ENCODE results near the gene YDJC. TPM values are rescaled to one million over a fixed set of nuclear protein-coding genes. Genes with fewer than 3 reads are reported as not detected.
"Not testable (repeated sequence)": the region's sequence is repeated elsewhere in the genome, so short reads cannot be mapped to it uniquely, and the experiment has no call there.

The YDJC gene
- polyA plus RNA-seq, 3 donors, result 8.7 to 11.0 (median 9.3) TPM

DNA sequence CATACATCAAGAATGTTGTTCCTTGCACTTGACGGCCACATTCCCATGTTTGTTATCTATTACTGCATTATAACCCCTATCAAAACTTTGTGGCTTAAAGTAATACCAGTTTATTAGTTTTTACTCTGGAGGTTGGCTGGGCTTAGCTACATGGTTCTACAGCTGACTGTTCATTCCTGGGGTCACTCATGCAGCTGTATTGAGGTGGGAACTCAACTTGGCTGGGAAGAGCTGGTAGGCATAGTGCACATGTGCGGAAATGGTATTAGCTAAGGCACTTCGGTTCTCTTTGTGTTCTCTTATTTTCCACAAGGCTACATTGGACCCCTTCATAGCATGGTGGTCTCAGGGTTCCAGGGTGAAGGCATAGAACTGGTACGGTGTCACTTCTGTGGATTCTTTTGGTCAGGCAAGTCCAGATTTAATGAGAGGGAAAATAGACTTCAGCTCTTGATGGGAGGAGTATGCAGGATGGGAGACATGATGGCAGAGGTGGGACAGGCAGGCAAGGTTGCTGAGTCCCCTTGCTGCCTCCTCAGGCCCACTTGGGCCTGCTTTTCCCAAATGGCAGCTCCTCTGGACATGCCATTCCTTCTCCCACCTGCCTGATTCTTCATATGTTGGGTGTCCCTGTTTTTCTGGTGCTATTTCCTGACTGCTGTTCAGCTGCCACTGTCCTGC, 16.1 kb downstream of the YDJC start:
- DNase-seq (ENCODE audit: low read depth in 3 of 3, low spot score in 2 of 3), result no peak

GRCh38 chr22:21612858-21613257, 17.0 kb downstream of the YDJC start:
- no peak for DNase-seq (ENCODE audit: low read depth in 3 of 3, low spot score in 2 of 3)

GRCh38 chr22:21611210-21611977, 18.4 kb downstream of the YDJC start:
- DNase-seq (ENCODE audit: low read depth in 3 of 3, low spot score in 2 of 3), result no peak

- DNase-seq (ENCODE audit: low read depth in 3 of 3, low spot score in 2 of 3), result not testable (repeated sequence)
Measured at GRCh38 chr22:21609556-21610157, 20.2 kb downstream of the YDJC start.

DNA sequence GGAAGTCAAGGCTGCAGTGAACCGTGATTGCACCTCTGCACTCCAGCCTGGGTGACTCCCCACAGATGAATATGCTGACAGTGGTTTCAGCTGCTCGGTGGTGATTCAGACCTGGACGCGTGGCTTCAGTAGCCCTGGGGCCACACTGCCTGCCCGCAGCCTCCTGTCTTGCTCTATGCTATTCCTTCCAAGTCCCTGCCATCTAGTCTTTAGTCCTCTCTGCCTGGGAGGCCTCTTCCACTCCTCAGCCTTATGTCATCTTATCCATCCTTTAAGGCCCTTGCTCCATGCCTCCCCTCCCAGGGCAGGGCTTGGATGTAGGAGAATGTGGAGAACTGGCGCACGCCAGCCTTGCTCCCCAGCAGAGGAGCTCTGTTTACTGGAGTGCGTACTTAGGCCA, 23.0 kb downstream of the YDJC start:
- no peak for DNase-seq (ENCODE audit: low read depth in 3 of 3, low spot score in 2 of 3)

DNA sequence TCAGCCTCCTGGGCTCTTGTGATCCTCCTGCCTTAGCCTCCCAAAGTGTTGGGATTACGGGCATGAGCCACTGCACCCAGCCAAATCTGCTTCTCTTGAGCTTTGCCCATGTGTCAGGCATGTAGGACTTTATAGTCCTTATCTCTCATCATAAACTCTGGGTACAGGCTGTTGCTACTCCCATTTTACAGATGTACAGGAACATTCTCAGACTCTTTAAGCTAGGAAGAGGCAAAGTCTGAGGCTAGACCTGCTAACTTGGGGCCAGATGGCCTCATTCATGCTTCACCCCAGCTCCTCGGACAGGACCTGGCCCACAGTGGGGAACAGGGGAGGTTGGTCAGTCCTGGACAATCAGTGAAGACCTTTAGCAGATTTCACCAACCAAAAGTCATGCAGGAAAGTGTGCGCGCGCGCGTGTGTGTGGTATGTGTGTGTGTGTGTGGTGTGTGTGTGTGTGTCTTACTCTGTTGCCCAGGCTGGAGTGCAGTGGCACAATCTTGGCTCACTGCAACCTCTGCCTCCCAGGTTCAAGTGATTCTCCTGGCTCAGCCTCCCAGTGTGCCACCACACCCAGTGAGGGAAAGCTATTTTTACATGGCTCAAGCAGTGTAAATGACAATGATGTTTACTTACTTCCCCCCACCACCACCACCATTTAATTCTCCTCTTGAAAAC, 23.8 kb downstream of the YDJC start:
- DNase-seq (ENCODE audit: low read depth in 3 of 3, low spot score in 2 of 3), result no peak

DNA sequence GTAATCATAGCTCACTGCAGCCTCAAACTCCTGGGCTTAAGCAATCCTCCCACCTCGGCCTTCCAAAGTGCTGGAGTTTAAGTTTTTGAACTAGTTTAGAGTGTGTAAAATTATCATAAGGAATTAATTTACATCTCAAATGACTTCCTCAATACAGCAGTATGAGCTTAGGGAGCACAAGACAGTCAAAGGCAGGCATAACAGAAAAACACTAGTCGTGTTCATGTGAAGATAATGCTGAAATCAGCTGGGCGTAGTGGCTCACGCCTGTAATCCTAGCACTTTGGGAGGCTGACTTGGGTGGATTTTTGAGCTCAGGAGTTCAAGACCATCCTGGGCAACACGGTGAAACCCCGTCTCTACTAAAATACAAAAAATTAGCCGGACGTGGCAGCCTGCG, 25.8 kb downstream of the YDJC start:
- no peak for DNase-seq (ENCODE audit: low read depth in 3 of 3, low spot score in 2 of 3)

DNA sequence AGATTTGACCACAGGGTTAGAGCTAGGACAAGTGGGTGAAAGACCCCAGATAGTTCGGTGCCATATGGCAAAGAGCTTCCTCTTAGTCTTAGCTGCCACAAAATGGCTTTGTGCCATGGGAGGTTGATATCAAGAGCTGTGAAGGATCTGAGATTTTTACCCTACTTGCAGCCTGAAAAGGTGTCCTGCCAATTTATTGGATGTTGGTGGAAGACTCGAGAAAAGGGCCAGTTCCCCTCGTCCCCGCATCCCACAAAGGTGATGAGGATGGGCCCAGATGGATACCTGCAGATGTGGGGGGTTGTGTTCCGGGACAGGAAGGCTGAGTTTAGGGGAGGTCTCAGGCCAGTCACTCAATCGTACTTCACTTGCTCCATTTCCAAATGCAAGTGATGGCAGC, 27.2 kb downstream of the YDJC start:
- no peak for DNase-seq (ENCODE audit: low read depth in 3 of 3, low spot score in 2 of 3)

DNA sequence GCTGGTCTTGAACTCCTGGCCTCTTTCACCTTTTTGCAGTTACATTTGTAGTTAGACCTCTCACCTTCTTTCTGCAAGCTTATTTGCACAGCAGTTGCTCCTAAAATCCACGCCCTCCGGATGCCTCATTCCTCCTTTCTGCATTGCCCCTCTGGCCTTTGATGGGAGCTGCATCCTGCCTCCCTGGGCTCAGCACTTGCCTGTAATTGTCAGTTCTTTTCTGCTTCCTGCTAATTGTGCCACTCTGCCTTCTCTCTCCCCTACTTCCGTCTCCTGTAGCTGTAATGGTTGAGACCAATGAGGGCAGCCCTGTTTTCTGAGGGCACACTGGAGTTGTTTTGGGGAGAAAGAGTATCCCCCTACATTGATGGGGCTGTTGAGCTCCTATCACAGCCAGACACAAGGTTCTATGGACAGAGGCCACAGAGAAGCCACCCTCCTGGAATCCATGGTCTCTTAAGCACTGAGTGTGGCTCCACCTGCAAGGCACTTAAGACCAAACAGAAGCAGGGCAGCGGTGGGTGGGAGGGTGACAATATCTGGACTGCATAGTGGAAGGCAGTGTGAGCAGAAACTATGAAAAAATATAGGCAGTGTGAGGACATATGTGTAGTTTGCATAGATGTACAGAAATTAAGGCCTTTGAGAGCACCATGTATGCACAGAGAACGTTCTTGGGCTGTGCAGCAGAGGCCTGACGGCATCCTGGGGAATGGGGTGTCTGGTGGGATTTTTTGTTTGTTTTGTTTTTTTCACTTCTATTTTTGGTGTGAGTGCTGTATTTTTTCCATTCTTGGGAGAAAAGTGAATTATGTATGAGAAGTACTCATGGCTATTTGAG, 30.5 kb downstream of the YDJC start:
- DNase-seq (ENCODE audit: low read depth in 3 of 3, low spot score in 2 of 3), result no peak

- no peak for DNase-seq (ENCODE audit: low read depth in 3 of 3, low spot score in 2 of 3)
Measured at GRCh38 chr22:21598302-21598701, 31.5 kb downstream of the YDJC start.

GRCh38 chr22:21596356-21597135, 33.3 kb downstream of the YDJC start:
- not testable (repeated sequence) for DNase-seq (ENCODE audit: low read depth in 3 of 3, low spot score in 2 of 3)

GRCh38 chr22:21594865-21595452, 34.9 kb downstream of the YDJC start:
- no peak for DNase-seq (ENCODE audit: low read depth in 3 of 3, low spot score in 2 of 3)

GRCh38 chr22:21593406-21594232, 36.2 kb downstream of the YDJC start:
- DNase-seq (ENCODE audit: low read depth in 3 of 3, low spot score in 2 of 3), result no peak

GRCh38 chr22:21592422-21592821, 37.4 kb downstream of the YDJC start:
- no peak for DNase-seq (ENCODE audit: low read depth in 3 of 3, low spot score in 2 of 3)

GRCh38 chr22:21591695-21592094, 38.1 kb downstream of the YDJC start:
- DNase-seq (ENCODE audit: low read depth in 3 of 3, low spot score in 2 of 3), result no peak

GRCh38 chr22:21590809-21591641, 38.8 kb downstream of the YDJC start:
- no peak for DNase-seq (ENCODE audit: low read depth in 3 of 3, low spot score in 2 of 3)

GRCh38 chr22:21589396-21589795, 40.4 kb downstream of the YDJC start:
- no peak for DNase-seq (ENCODE audit: low read depth in 3 of 3, low spot score in 2 of 3)

Measured in right renal cortex interstitium (tissue), 3 donors.